K562 (cell line): ENCODE measurements around the gene TIMM44. TPM values are rescaled to one million over a fixed set of nuclear protein-coding genes. Genes with fewer than 3 reads are reported as not detected.

Experiments used
- ATAC-seq: fragments of 200-7000 bp; cut with Tn5 transposase; 3 replicates; pipeline ENCODE4 v1.9.1; 2020; ENCODE audit warnings: moderate library complexity
- BruUV-seq: library from RNA; stranded (reverse); fragments of 400-500 nt; replicated peaks from 2 replicates; lab custom pipeline; 2021; lab: Mats Ljungman, UMichigan
- CTCF ChIA-PET: fragments of 300-600 bp; formaldehyde crosslinking; extraction: SDS; loops from one replicate; lab custom pipeline; 2021; ENCODE audit warnings: low intra/inter-chr PET ratio; lab: Yijun Ruan, JAX
- POLR2A ChIA-PET: fragments of 300-600, 350-650 bp; sonication (Branson Sonifier 250); formaldehyde crosslinking; extraction: SDS; loops from one replicate; lab custom pipeline; 2021; ENCODE audit warnings: antibody characterized with exemption, inconsistent platforms; lab: Yijun Ruan, JAX
- DNase-seq, 4 experiments: peaks; one replicate each; pipeline versions ENCODE4 v3.0.0 to v3.0.0-alpha.2; 2011 to 2018; ENCODE audit warnings: low spot score in 3 of 4, mixed read lengths in 3 of 4; ENCODE audit errors: extremely low read depth in 1 of 4
- FAIRE-seq: peaks from 2 replicates; lab custom pipeline; 2011; peaks lifted over from hg19 to GRCh38; lab: Jason Lieb, UNC
- H2AFZ ChIP-seq: 2 replicates; pipeline ENCODE4 v1.6.0; 2011; ENCODE audit warnings: low read depth, low read length, control low read depth, inconsistent platforms
- H3K27ac ChIP-seq: fragments of 200-600 bp; 3 replicates; pipeline ENCODE4 v1.8.0; 2011; ENCODE audit warnings: low read depth, mild to moderate bottlenecking, control low read depth, inconsistent platforms, low read length, moderate library complexity, mixed read lengths; ENCODE audit errors: extremely low read depth
- H3K27me3 ChIP-seq, 2 experiments: fragments of 300-600 bp in 1 of 2; 2 replicates in 1 of 2; 3 replicates in 1 of 2; pipeline versions ENCODE4 v1.6.0 to v1.8.0; 2011; ENCODE audit warnings: inconsistent platforms in 2 of 2, low read length in 2 of 2, mild to moderate bottlenecking in 1 of 2, mixed read lengths in 1 of 2, moderate library complexity in 1 of 2; ENCODE audit not compliant: control insufficient read depth in 2 of 2, insufficient read depth in 2 of 2
- H3K36me3 ChIP-seq: fragments of 300-600 bp; 3 replicates; pipeline ENCODE4 v1.8.0; 2011; ENCODE audit warnings: mild to moderate bottlenecking, low read length, inconsistent platforms; ENCODE audit not compliant: control insufficient read depth, insufficient read depth
- H3K4me1 ChIP-seq, 2 experiments: fragments of 200-600 bp in 1 of 2; replicated peaks in 1 of 2; 2 replicates in 1 of 2; 3 replicates in 1 of 2; pipeline versions ENCODE4 v1.5.1 to v1.8.0; 2011; ENCODE audit warnings: inconsistent platforms in 2 of 2, low read length in 2 of 2, mild to moderate bottlenecking in 1 of 2, mixed read lengths in 1 of 2, moderate library complexity in 1 of 2; ENCODE audit not compliant: control insufficient read depth in 2 of 2, insufficient read depth in 2 of 2
- H3K4me2 ChIP-seq: 2 replicates; pipeline ENCODE4 v1.6.1; 2011; ENCODE audit warnings: low read length, control low read depth, inconsistent platforms, mixed read lengths; ENCODE audit not compliant: insufficient read depth
- H3K4me3 ChIP-seq: fragments of 200-600 bp; sonication (generic), shearing (Covaris generic); 2 replicates; pipeline ENCODE4 v1.5.1; 2016; ENCODE audit warnings: control low read depth, inconsistent platforms
- H3K79me2 ChIP-seq: fragments of 200-600 bp; 3 replicates; pipeline ENCODE4 v1.8.0; 2011; ENCODE audit warnings: low read length, inconsistent platforms; ENCODE audit not compliant: control insufficient read depth, insufficient read depth
- H3K9ac ChIP-seq, 2 experiments: 2 replicates each; pipeline versions ENCODE4 v1.6.0 to v1.6.1; 2011; ENCODE audit warnings: low read depth in 2 of 2, low read length in 2 of 2, control low read depth in 1 of 2, inconsistent platforms in 1 of 2, mild to moderate bottlenecking in 1 of 2, mixed read lengths in 1 of 2; ENCODE audit not compliant: insufficient read depth in 1 of 2
- H3K9me1 ChIP-seq: one replicate; pipeline ENCODE4 v1.6.0; 2011; ENCODE audit warnings: inconsistent platforms, mild to moderate bottlenecking, low read length, moderate library complexity; ENCODE audit not compliant: control insufficient read depth, insufficient read depth
- H3K9me3 ChIP-seq: replicated peaks from 2 replicates; pipeline ENCODE4 v1.5.1; 2011; ENCODE audit warnings: low read depth, low read length, inconsistent platforms; ENCODE audit not compliant: control insufficient read depth, insufficient read depth
- H4K20me1 ChIP-seq: replicated peaks from 2 replicates; pipeline ENCODE4 v1.6.1; 2011; ENCODE audit warnings: low read length, inconsistent platforms, mixed read lengths; ENCODE audit not compliant: control insufficient read depth, insufficient read depth
- AFF4 ChIP-seq: sonication (generic); formaldehyde crosslinking; IDR thresholded peaks from 2 replicates; pipeline ENCODE4 v1.8.0; 2023; ENCODE audit warnings: mild to moderate bottlenecking, missing genetic modification reagents
- GTF2B ChIP-seq: IDR thresholded peaks from 2 replicates; pipeline ENCODE4 v1.6.1; 2011; ENCODE audit not compliant: insufficient read length; ENCODE audit errors: extremely low read depth
- HDAC1 ChIP-seq, 2 experiments: fragments of 450-650 bp; IDR thresholded peaks; 2 replicates each; pipeline ENCODE4 v1.6.1; 2016 to 2017; ENCODE audit warnings: inconsistent platforms in 1 of 2, mild to moderate bottlenecking in 1 of 2, moderate library complexity in 1 of 2
- KDM1A ChIP-seq, 2 experiments: fragments of 450-650 bp; IDR thresholded peaks; 2 replicates each; pipeline ENCODE4 v1.6.1; 2016; ENCODE audit warnings: mild to moderate bottlenecking in 2 of 2
- MCM5 ChIP-seq: fragments of 450-650 bp; IDR thresholded peaks from 2 replicates; pipeline ENCODE4 v1.6.1; 2016; ENCODE audit warnings: low read depth
- MTA1 ChIP-seq: fragments of 450-650 bp; IDR thresholded peaks from 2 replicates; pipeline ENCODE4 v1.6.1; 2017; ENCODE audit warnings: borderline replicate concordance
- SMARCA5 ChIP-seq: fragments of 450-650 bp; IDR thresholded peaks from 2 replicates; pipeline ENCODE4 v1.6.1; 2016
- ZBTB2 ChIP-seq: fragments of 450-650 bp; IDR thresholded peaks from 2 replicates; pipeline ENCODE4 v1.6.1; 2016; ENCODE audit warnings: antibody characterized with exemption
- ZKSCAN1 ChIP-seq: fragments of 150-350 bp; IDR thresholded peaks from 2 replicates; pipeline ENCODE4 v1.6.1; 2016; ENCODE audit warnings: low read depth, low read length
- ZNF143 ChIP-seq: sonication (generic); formaldehyde crosslinking; IDR thresholded peaks from 2 replicates; pipeline ENCODE4 v1.9.0; 2022; ENCODE audit warnings: mild to moderate bottlenecking, missing genetic modification reagents
- WGBS: fragments of 100-300 bp; shearing (Covaris generic); methylation state at CpG from one replicate; pipeline ENCODE4 v1.1.6; 2016; ENCODE audit warnings: low coverage, mixed read lengths; ENCODE audit not compliant: insufficient coverage; ENCODE audit errors: missing lambda C conversion rate; 5-methylcytosine and 5-hydroxymethylcytosine counted together
- in situ Hi-C: fragments of 300-500 bp; cut with MboI; formaldehyde crosslinking; loops from 4 replicates; pipeline ENCODE4 v1.15.0; 2018; ENCODE audit warnings: inconsistent platforms, mixed read lengths
- intact Hi-C: fragments of 100-400 bp; cut with micrococcal nuclease; formaldehyde crosslinking; loops from 2 replicates; pipeline ENCODE4 v1.14.2; 2022
- polyA plus RNA-seq, 8 experiments: library from polyadenylated mRNA; depleted of rRNA in 4 of 8; stranded (reverse) in 5 of 8; unstranded in 3 of 8; fragments of >200 nt; fragmentation: Nextera tagmentation in 2 of 8; fragmentation: Illumina TruSeq in 1 of 8; extraction: Ambion mirVana in 2 of 8; extraction: Trizol in 1 of 8; gene quantifications; 2 replicates each; pipeline versions ENCODE4 v1.2.1 to v1.2.3, GENCODE V29; 2011 to 2014; ENCODE audit warnings: inconsistent platforms in 1 of 8, missing spikeins in 1 of 8
- total RNA-seq, 7 experiments: library from RNA; depleted of rRNA in 6 of 7; stranded (reverse); fragments of >200 nt in 6 of 7; fragmentation: Illumina TruSeq in 2 of 7; extraction: Trizol in 2 of 7; gene quantifications; 2 replicates each; pipeline versions ENCODE4 v1.2.1 to v1.2.3, GENCODE V29; 2011 to 2021; ENCODE audit warnings: low replicate concordance in 1 of 7

Gene TIMM44
- total and polyA plus RNA-seq, 9 of the 15 experiments (the other 6 are each of a cell fraction or from before 2014, with no cell fraction given): 10.3 to 231 (median 89.3) TPM

- Histone ChIP-seq H3K9me1 (peaks cover 3% of the 10 kb centered on the region), H3K4me1 (peaks cover 12 to 49% of the 10 kb centered on the region in 2 experiments; a peak in 4 of 5 replicates), H4K20me1 (peaks cover 30% of the 10 kb centered on the region; the same call in 1 of the 2 replicates), H3K9me3 (no peaks in the 10 kb centered on the region; the same call in 1 of the 2 replicates), H3K27me3 (no peaks in the 10 kb centered on the region), H3K4me3 (no peak overlapping the region), H3K79me2 (peaks cover 51% of the 10 kb centered on the region), H2AFZ (no peak overlapping the region), H3K36me3 (peaks cover 91% of the 10 kb centered on the region), H3K9ac (0 out of 4 replicates have a peak overlapping the region, but pooled peaks of 1 of the 2 experiments have one; percentile 13), H3K4me2 (no peak overlapping the region), H3K27ac (peak overlapping the region; percentile 30; the same call in 1 of the 3 replicates)
- ChIA-PET POLR2A (interaction anchor here (0.7 to 1.2 kb wide), 3 partner anchors 10 to 25 kb away, joined by 3 to 6 read pairs (median 5); partner anchors contain the start of gene ELAVL1), CTCF (no interaction called here)
- WGBS: 92% methylated on average over 12 of the region's 12 CpGs
- ATAC-seq (peak; percentile 22; the same call in 2 of the 3 replicates), DNase-seq (no peak), FAIRE-seq (peak; percentile 29)
- no TSS peak for BruUV-seq
- intact Hi-C loops: no loop called here
- in situ Hi-C loops: no loop called here
- TF ChIP-seq SMARCA5: no peak
- peak; percentile 62; the same call in 1 of the 2 replicates for TF ChIP-seq ZKSCAN1
Observed at GRCh38 chr19:7980635-7981121, 37.2 kb upstream of the TIMM44 start.

GRCh38 chr19:7980168-7980567, 36.7 kb upstream of the TIMM44 start:
- POLR2A ChIA-PET: no interaction called here
- no peak overlapping the region for H3K4me3 ChIP-seq
- peaks cover 91% of the 10 kb centered on the region for H3K36me3 ChIP-seq
- ATAC-seq: no peak
- no TSS peak for BruUV-seq
- in situ Hi-C loops (no loop called here), intact Hi-C loops (no loop called here)
- 96% methylated on average over 4 of the region's 13 CpGs for whole genome bisulfite sequencing
- DNase-seq: no peak
- H3K9me3 ChIP-seq: no peaks in the 10 kb centered on the region; the same call in 1 of the 2 replicates
- CTCF ChIA-PET: no interaction called here
- H4K20me1 ChIP-seq: peaks cover 30% of the 10 kb centered on the region; the same call in 1 of the 2 replicates
- H3K79me2 ChIP-seq: peaks cover 50% of the 10 kb centered on the region
- no peaks in the 10 kb centered on the region for H3K27me3 ChIP-seq
- H3K4me2 ChIP-seq: no peak overlapping the region
- no peak overlapping the region for H2AFZ ChIP-seq
- FAIRE-seq: no peak
- peak overlapping the region in 1 of 2 experiments; percentile 46; a peak in 1 of 4 replicates for H3K9ac ChIP-seq
- no peak overlapping the region for H3K27ac ChIP-seq
- peaks cover 12 to 45% of the 10 kb centered on the region in 2 experiments; a peak in 4 of 5 replicates for H3K4me1 ChIP-seq
- peaks cover 3% of the 10 kb centered on the region for H3K9me1 ChIP-seq
- TF ChIP-seq AFF4 (CRISPR knock-in tag): no peak
- TF ChIP-seq GTF2B: no peak
- no peak for TF ChIP-seq MTA1
- no peak for TF ChIP-seq ZNF143
- TF ChIP-seq KDM1A (IDR thresholded peaks at IDR 0.05): no peak
- TF ChIP-seq HDAC1 (IDR thresholded peaks at IDR 0.05): no peak
- no peak for TF ChIP-seq ZBTB2
- TF ChIP-seq MCM5: no peak
